Endothelial cell of umbilical vein (primary cell): ENCODE data around the gene TNFSF4. TPM values are rescaled to one million over a fixed set of nuclear protein-coding genes. Genes with fewer than 3 reads are reported as not detected.

Experiments
- BruUV-seq: library from RNA; stranded (reverse); fragments of 400-500 nt; replicated peaks from 2 replicates; lab custom pipeline; 2021; lab: Mats Ljungman, UMichigan
- CTCF ChIA-PET: fragments of 300-600, 350-600 bp; sonication (Branson Sonifier 250); formaldehyde crosslinking; loops from one replicate; lab custom pipeline; 2021; ENCODE audit warnings: antibody characterized with exemption, inconsistent platforms; lab: Charles Lee
- POLR2A ChIA-PET: fragments of 300-600, 350-600 bp; sonication (Branson Sonifier 250); formaldehyde crosslinking; loops from one replicate; lab custom pipeline; 2021; ENCODE audit warnings: antibody characterized with exemption, inconsistent platforms; lab: Charles Lee
- DNase-seq: peaks from one replicate; pipeline ENCODE4 v3.0.0-alpha.2; 2011; ENCODE audit warnings: low read depth, low spot score
- FAIRE-seq: peaks from 2 replicates; lab custom pipeline; 2011; peaks lifted over from hg19 to GRCh38; lab: Jason Lieb, UNC
- H2AFZ ChIP-seq: 2 replicates; pipeline ENCODE4 v1.6.0; 2012; ENCODE audit warnings: low read depth, low read length, control low read depth, inconsistent platforms
- H3K27ac ChIP-seq: 2 replicates; pipeline ENCODE4 v1.5.1; 2011; ENCODE audit warnings: low read depth, mild to moderate bottlenecking, control low read depth, low read length, moderate library complexity; ENCODE audit not compliant: insufficient read depth
- H3K27me3 ChIP-seq, 2 experiments: 2 replicates each; pipeline versions ENCODE4 v1.6.0 to v1.6.1; 2011; ENCODE audit warnings: low read length in 2 of 2, mixed read lengths in 1 of 2; ENCODE audit not compliant: control insufficient read depth in 2 of 2, insufficient read depth in 2 of 2
- H3K36me3 ChIP-seq, 2 experiments: 2 replicates in 1 of 2; 3 replicates in 1 of 2; pipeline ENCODE4 v1.5.1; 2011; ENCODE audit warnings: low read length in 2 of 2, mild to moderate bottlenecking in 1 of 2, moderate library complexity in 1 of 2; ENCODE audit not compliant: control insufficient read depth in 2 of 2, insufficient read depth in 2 of 2; ENCODE audit errors: extremely low read depth in 1 of 2
- H3K4me1 ChIP-seq: 3 replicates; pipeline ENCODE4 v1.5.1; 2011; ENCODE audit warnings: mild to moderate bottlenecking, low read length; ENCODE audit not compliant: control insufficient read depth, insufficient read depth; ENCODE audit errors: extremely low read depth
- H3K4me2 ChIP-seq: 2 replicates; pipeline ENCODE4 v1.6.1; 2011; ENCODE audit warnings: low read length, control low read depth, mixed read lengths; ENCODE audit not compliant: insufficient read depth
- H3K4me3 ChIP-seq, 3 experiments: fragments of 200-600 bp in 1 of 3; sonication (generic), shearing (Covaris generic) in 1 of 3; replicated peaks in 1 of 3; 2 replicates each; pipeline ENCODE4 v1.5.1; 2011 to 2016; ENCODE audit warnings: control low read depth in 3 of 3, low read length in 3 of 3, mild to moderate bottlenecking in 2 of 3, inconsistent platforms in 1 of 3, low read depth in 1 of 3, moderate library complexity in 1 of 3; ENCODE audit not compliant: insufficient read depth in 1 of 3
- H3K79me2 ChIP-seq: 2 replicates; pipeline ENCODE4 v1.6.0; 2012; ENCODE audit warnings: low read length, inconsistent platforms; ENCODE audit not compliant: control insufficient read depth, insufficient read depth
- H3K9ac ChIP-seq: replicated peaks from 2 replicates; pipeline ENCODE3; 2011; ENCODE audit warnings: low read length, control low read depth; ENCODE audit not compliant: insufficient read depth; ENCODE audit errors: extremely low read depth
- H3K9me1 ChIP-seq: replicated peaks from 3 replicates; pipeline ENCODE4 v1.6.0; 2011; ENCODE audit warnings: mild to moderate bottlenecking, low read length; ENCODE audit not compliant: control insufficient read depth, insufficient read depth; ENCODE audit errors: extremely low read depth
- H3K9me3 ChIP-seq: replicated peaks from 2 replicates; pipeline ENCODE4 v1.5.1; 2012; ENCODE audit warnings: low read length, inconsistent platforms; ENCODE audit not compliant: control insufficient read depth, insufficient read depth
- H4K20me1 ChIP-seq: replicated peaks from 2 replicates; pipeline ENCODE3; 2011; ENCODE audit warnings: mild to moderate bottlenecking, low read length; ENCODE audit not compliant: control insufficient read depth, insufficient read depth; ENCODE audit errors: extremely low read depth
- CTCF ChIP-seq, 2 donors: IDR thresholded peaks; 1 replicate in 1 of 2; 2 replicates in 1 of 2; pipeline ENCODE4 v1.5.1; 2011; ENCODE audit warnings: low read length in 2 of 2, mild to moderate bottlenecking in 2 of 2, moderate library complexity in 2 of 2, control low read depth in 1 of 2, inconsistent platforms in 1 of 2, low read depth in 1 of 2; ENCODE audit not compliant: insufficient read depth in 1 of 2; ENCODE audit errors: extremely low read depth in 1 of 2
- EZH2 ChIP-seq: IDR thresholded peaks from 2 replicates; pipeline ENCODE4 v1.6.1; 2012; ENCODE audit warnings: borderline replicate concordance, low read depth, mild to moderate bottlenecking, moderate library complexity, low read length, inconsistent platforms; ENCODE audit not compliant: severe bottlenecking
- FOS ChIP-seq: IDR thresholded peaks from 2 replicates; pipeline ENCODE4 v1.6.1; 2011; ENCODE audit warnings: mild to moderate bottlenecking, low read length, moderate library complexity, borderline replicate concordance; ENCODE audit not compliant: insufficient read depth
- GATA2 ChIP-seq: IDR thresholded peaks from 2 replicates; pipeline ENCODE4 v1.7.0; 2011; ENCODE audit warnings: low read depth, mild to moderate bottlenecking, moderate library complexity, mixed read lengths, low read length; ENCODE audit not compliant: insufficient read length, insufficient read depth
- JUN ChIP-seq: IDR thresholded peaks from 2 replicates; pipeline ENCODE4 v1.6.1; 2011; ENCODE audit warnings: borderline replicate concordance, low read depth; ENCODE audit not compliant: insufficient read length, insufficient read depth
- MAX ChIP-seq: IDR thresholded peaks from 2 replicates; pipeline ENCODE4 v1.6.1; 2011; ENCODE audit not compliant: insufficient read depth, insufficient read length
- MYC ChIP-seq: IDR thresholded peaks from one replicate; pipeline ENCODE4 v1.6.1; 2011; ENCODE audit warnings: mild to moderate bottlenecking, low read depth, low read length
- POLR2A ChIP-seq: IDR thresholded peaks from 2 replicates; pipeline ENCODE4 v1.6.1; 2012; ENCODE audit warnings: low read depth, mild to moderate bottlenecking, control low read depth, low read length
- POLR2AphosphoS5 ChIP-seq: IDR thresholded peaks from 2 replicates; pipeline ENCODE4 v1.6.1; 2012; ENCODE audit warnings: low read depth, mild to moderate bottlenecking, control low read depth, low read length, moderate library complexity; ENCODE audit not compliant: insufficient read depth
- dilution Hi-C: fragments of 300-500 bp; cut with MboI; formaldehyde crosslinking; loops from one replicate; pipeline ENCODE4 v1.15.0; 2019; ENCODE audit warnings: low sequenced_read_pairs; ENCODE audit not compliant: extremely low pct_ligation_motif_present
- intact Hi-C: fragments of 100-400 bp; cut with micrococcal nuclease; formaldehyde crosslinking; loops from one replicate; pipeline ENCODE4 v1.10.0; 2022
- polyA plus RNA-seq, 4 experiments: library from polyadenylated mRNA; depleted of rRNA in 3 of 4; stranded (reverse) in 3 of 4; unstranded in 1 of 4; fragments of >200 nt; gene quantifications; 2 replicates each; pipeline versions ENCODE4 v1.2.1 to v1.2.3, GENCODE V29; 2011 to 2012; ENCODE audit warnings: missing spikeins in 1 of 4
- total RNA-seq: library from RNA; stranded (reverse); gene quantifications from 2 replicates; pipeline ENCODE4 v1.2.3, GENCODE V29; 2021

The TNFSF4 gene
- total and polyA plus RNA-seq, 2 donors (not counting 3 experiments of a cell fraction or from before 2014, with no cell fraction given), result 44.9 to 88.1 TPM

GRCh38 chr1:173162601-173163000 lies 44.5 kb downstream of the TNFSF4 start:
- POLR2A ChIA-PET, result no interaction called here

More at GRCh38 chr1:173162601-173163000, 44.5 kb downstream of the TNFSF4 start:
- no peak overlapping the region for H3K4me3 ChIP-seq
- no peaks in the 10 kb centered on the region for H3K36me3 ChIP-seq
- H3K9ac ChIP-seq, result no peak overlapping the region
- no peak overlapping the region for H3K27ac ChIP-seq
- H3K9me1 ChIP-seq, result no peaks in the 10 kb centered on the region
- H2AFZ ChIP-seq, result no peak overlapping the region
- no peaks in the 10 kb centered on the region for H3K79me2 ChIP-seq
- no peak overlapping the region for H3K4me2 ChIP-seq
- DNase-seq, result no peak
- peaks cover 17% of the 10 kb centered on the region for H3K4me1 ChIP-seq
- no peaks in the 10 kb centered on the region for H4K20me1 ChIP-seq
- H3K9me3 ChIP-seq, result no peaks in the 10 kb centered on the region
- BruUV-seq, result no TSS peak
- FAIRE-seq, result no peak
- intact Hi-C loops, result no loop called here
- CTCF ChIA-PET, result interaction anchor here (1.1 to 1.3 kb wide), 3 partner anchors 8 to 32 kb away, joined by 3 to 7 read pairs (median 4); no protein-coding TSS in a partner anchor
- dilution Hi-C loops, result no loop called here
- TF ChIP-seq FOS, result no peak
- no peak for TF ChIP-seq CTCF (IDR thresholded peaks at IDR 0.05; ENCODE audit: extremely low read depth in 1 of 2, insufficient read depth in 1 of 2, low read depth in 1 of 2, low read length in 2 of 2)
- TF ChIP-seq MAX, result no peak
- no peak for TF ChIP-seq MYC
- TF ChIP-seq POLR2AphosphoS5, result no peak
- no peak for TF ChIP-seq JUN
- no peak for TF ChIP-seq GATA2
- no peak for TF ChIP-seq POLR2A
- TF ChIP-seq EZH2, result no peak
- H3K27me3 ChIP-seq, result no peaks in the 10 kb centered on the region
